NCI-H446 treated with DMSO at 0.1 percent for 48 hours (cell line): ENCODE measurements around the gene XBP1.
"Not testable (repeated sequence)": the region's sequence is repeated elsewhere in the genome, so short reads cannot be mapped to it uniquely, and the experiment has no call there.

Experiments
- DNase-seq: peaks from one replicate; lab custom pipeline; 2025; lab: John Stamatoyannopoulos, UW

Gene XBP1

GRCh38 chr22:28800308-28801041, at the start of gene XBP1:
Gene XBP1 (minus strand): TSS chr22:28800569.
- DNase-seq, result peak; percentile 89

DNA sequence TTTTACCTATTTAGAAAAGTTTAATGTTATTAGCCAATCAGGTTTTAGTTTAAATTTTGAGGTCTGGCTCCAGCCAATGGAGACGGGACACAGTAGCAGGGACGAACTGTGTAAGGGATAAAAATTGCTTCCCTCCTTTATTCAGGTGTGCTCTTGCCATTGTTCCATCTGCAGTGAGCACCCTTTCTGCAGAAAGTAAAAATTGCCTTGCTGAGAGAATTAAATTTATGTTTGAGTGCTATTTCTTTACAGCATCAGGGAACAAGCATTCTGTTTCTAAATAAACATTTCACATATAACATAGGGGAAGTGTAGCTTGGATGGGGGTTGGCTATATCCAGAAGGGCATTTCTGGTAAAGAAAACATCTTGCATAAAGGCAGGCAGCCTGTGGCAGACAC, 46.6 kb upstream of the XBP1 start:
- no peak for DNase-seq

DNA sequence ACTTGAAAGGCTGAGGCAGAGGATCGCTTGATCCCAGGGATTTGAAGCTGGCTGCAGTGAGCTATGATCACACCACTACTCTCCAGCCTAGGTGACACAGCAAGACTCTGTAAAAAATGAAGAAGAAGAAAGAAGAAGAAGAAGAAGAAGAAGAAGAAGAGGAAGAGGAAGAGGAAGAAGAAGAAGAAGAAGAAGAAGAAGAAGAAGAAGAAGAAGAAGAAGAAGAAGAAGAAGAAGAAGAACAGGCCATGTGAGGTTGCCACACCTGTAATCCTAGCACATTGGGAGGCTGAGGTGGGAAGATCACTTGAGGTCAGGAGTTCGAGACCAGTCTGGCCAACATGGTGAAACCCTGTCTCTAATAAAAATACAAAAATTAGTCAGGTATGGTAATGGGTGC, 43.9 kb upstream of the XBP1 start:
- DNase-seq, result not testable (repeated sequence)

DNA sequence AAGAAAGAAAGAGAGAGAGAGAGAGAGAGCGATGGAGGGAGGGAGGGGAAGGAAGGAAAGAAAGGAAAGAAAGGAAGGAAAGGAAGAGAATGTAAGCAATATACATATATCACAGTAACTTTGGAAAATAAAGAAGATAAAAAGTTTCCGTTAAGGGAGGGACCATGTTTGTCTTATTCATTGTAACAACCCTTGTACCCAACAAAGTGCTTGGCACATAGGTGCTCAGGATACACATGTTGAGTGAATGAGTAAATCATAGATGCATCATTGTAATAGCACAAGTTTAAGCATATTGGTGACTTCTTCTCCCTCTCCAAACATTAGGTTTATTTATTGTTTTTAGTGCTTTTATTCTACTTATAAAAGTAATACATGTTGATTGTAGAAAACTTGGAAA, 43.3 kb upstream of the XBP1 start:
- no peak for DNase-seq

DNA sequence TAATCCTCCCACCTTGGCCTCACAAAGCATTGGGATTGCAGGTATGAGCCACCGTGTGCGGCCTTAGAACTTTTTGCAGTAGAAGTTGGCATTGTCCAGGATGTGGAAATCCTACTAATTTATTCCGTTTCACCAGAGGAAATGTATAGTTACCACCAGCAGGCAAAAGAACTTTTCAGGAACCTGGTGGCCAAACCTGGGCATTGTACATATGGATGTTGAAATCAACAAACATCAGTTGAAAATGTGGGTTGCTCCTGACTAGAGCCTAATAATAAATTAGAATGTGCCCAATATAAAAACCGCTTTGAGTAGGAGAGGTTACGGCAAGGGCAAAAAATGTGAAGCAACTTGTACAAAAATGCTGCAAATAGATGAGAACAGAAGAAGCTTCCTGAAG, 40.7 kb upstream of the XBP1 start:
- DNase-seq, result no peak

- no peak for DNase-seq
These were observed 38.6 kb upstream of the XBP1 start for GRCh38 chr22:28838971-28839370.

DNA sequence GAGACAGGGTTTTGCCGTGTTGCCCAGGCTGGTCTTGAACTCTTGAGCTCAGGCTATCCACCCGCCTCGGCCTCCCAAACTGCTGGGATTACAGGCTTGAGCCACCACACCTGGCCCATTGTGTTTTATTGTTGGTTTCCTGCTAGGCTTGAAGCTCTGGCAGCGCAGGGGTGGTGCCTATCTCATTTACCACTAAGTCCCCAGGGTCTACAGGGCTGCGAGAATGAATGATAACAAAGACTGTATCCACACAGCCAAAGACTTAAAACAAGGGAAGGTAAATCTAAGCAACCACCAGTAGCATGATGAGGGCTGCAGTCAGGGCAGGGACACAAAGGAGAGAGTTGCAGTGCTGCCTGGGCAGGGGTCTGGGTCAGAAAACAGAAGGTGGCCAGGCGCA, 37.3 kb upstream of the XBP1 start:
- no peak for DNase-seq

GRCh38 chr22:28835630-28836189, 35.3 kb upstream of the XBP1 start:
- DNase-seq, result no peak

DNA sequence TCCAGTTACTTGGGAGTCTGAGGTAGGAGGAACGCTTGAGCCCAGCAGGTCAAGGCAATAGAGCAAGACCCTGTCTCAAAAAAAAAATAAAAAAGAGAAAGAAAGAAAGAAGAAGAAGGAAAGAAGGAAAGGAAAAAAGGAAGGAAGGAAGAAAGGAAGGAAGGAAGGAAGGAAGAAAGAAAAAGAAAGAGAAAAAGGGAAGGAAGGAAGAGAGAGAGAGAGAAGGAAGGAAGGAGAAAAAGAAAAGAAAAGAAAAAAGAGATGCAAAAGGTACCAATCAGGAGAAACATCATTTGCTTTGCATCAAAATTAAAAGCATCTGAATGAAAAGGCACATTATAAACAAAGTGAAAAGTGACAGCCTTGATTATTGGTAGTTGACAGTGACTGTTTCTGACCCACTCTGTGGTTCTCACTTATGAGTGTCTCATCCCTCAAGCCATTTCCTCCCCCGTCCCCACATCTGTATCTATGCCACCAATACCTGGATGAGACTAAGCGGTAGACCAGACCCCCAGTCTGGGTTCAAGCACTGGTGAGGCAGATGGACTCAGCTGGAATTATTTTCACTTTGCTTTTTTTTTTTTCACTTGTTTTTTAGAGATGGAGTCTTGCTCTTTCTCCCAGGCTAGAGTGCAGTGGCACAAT, 33.0 kb upstream of the XBP1 start:
- DNase-seq, result no peak

DNA sequence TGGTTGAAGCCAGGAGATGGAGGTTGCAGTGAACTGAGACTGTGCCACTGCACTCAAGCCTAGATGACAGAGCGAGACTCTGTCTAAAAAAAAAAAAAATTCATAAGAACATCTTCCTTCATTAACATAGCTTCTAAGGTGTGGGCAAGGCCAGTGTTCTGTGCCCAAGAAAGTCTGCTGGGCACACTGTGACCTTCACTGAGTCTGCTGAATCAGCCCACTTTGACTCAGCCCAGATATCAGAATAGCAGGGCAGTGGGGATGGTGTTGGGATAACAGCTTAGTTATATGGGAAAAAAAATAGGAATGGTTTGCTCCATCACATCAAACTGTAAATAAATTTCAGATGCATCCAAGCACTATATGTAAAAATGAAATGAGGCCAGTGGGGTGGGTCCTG, 32.4 kb upstream of the XBP1 start:
- DNase-seq, result no peak

- no peak for DNase-seq
These were observed 31.0 kb upstream of the XBP1 start for GRCh38 chr22:28831140-28832072.

GRCh38 chr22:28830441-28830840, 30.1 kb upstream of the XBP1 start:
- DNase-seq, result no peak

- no peak for DNase-seq
These were observed 29.2 kb upstream of the XBP1 start for GRCh38 chr22:28829358-28830181.

- DNase-seq, result no peak
These were observed 26.6 kb upstream of the XBP1 start for GRCh38 chr22:28826921-28827320.

- DNase-seq, result not testable (repeated sequence)
These were observed 26.1 kb upstream of the XBP1 start for GRCh38 chr22:28826430-28826829.

GRCh38 chr22:28824455-28824854, 24.1 kb upstream of the XBP1 start:
- DNase-seq, result not testable (repeated sequence)

DNA sequence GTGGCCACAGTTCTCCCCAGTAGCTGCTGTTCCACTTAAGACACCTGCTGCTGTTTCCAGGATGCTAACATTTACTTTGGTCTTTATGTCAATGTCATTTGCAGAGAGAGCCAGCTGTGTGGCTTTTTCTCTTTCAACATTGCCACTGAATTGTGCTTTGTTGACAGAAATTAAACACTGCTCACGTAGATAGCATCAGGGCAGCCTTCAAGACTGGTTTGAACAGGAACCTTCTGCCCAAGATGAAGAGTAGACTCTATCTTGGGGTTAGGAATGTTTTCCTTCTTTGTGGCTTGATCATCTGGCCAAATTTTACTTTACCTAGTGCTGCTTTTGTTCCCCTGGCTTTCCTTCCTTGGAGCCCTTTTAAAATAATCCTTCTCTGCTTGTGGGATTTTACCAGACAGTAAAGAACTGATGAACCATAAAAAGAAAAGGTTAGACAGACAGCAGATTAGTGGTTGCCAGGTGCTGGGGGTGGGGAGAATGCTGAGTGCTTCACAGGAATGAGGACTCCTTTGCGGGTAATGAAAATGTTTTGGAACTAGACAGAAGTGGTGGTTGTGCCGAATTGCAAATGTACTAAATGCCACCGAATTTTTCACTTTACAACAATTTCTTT, 22.7 kb upstream of the XBP1 start:
- no peak for DNase-seq

GRCh38 chr22:28821452-28821851, 21.1 kb upstream of the XBP1 start:
- DNase-seq, result no peak

GRCh38 chr22:28820885-28821284, 20.5 kb upstream of the XBP1 start:
- DNase-seq, result no peak

GRCh38 chr22:28819253-28820096, 19.1 kb upstream of the XBP1 start:
- DNase-seq, result no peak
